ENCODE results near the gene FBXO11. TPM values are rescaled to one million over a fixed set of nuclear protein-coding genes. Genes with fewer than 3 reads are reported as not detected.
A peak's percentile ranks its signal among the peaks of the same experiment; 100 is the strongest.

Gene FBXO11
- 57.9 to 58.7 TPM (median 58.1 TPM) in 3 replicates for total RNA-seq
- long read RNA-seq, full-length matches to known transcripts, result 12 of 34 reads
- long read RNA-seq, partial matches to known transcripts, result 6 of 34 reads
- long read RNA-seq, other reads (novel, unspliced or antisense), result 16 of 34 reads

DNA sequence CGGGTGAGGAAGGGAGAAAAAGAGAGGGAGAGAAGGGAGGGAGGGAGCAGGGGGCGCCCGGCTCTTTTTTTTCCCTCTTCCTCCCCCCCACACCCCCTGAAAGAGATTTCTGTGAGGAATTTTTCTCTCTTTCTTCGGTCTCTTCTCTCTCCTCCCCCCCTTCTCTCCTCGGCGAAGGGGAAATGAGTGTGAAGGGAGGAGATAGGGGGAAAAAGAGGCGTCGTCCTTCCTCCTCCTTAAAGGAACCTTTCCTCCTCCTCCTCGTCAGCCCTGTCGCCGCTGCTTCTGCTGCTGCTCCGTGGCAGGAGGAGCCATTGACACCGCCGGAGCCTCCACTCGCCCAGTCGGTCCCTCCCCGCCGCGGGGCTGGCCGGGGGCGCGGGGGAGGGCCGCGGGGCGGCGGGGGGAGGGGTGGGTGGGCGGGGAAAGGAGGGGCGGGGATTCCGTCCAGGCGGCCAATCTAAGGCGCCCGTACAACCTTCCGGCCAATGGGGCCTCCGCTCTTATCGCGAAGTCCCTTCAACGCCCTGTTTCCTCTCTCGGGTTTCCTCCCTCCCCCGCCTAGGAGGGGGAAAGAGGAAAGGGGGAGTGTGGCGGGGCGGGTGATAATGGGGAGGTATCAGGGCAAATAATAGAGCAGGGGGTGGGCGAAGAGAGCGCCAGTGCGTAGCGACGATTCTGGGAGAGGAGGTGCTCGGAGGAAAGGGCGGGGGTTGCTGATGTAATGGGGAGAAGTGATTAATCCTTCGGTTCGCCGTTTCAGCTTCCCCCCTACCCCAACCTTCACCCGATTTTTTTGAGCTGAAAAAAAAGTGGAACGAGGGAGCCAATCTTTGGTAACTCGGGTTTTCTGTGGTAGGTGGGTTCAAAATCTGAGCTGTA is at the start of gene FBXO11:
Gene FBXO11 (minus strand): TSS at position 342 of the 882 bp plus-strand sequence. CDS start 778 bp downstream, outside the sequence.
- peak; percentile 87 for TF ChIP-seq CTCF (IDR thresholded peaks at IDR 0.05)
- H3K9me3 Mint-ChIP-seq (ENCODE audit: low read depth), result no peaks in the 10 kb centered on the region

GRCh38 chr2:47950340-47951301 is 44.3 kb upstream of the FBXO11 start:
- DNase-seq (ENCODE audit: low spot score), result no peak
- H3K27ac Mint-ChIP-seq (ENCODE audit: unreplicated experiment), result no peak overlapping the region
- TF ChIP-seq CTCF (IDR thresholded peaks at IDR 0.05), result no peak

More for the DNA sequence above, at the start of gene FBXO11:
- H3K4me3 Mint-ChIP-seq (ENCODE audit: unreplicated experiment), result peak within 1 kb of the TSS; percentile 85
- H3K4me1 Mint-ChIP-seq (ENCODE audit: low read depth), result peaks cover 33% of the 10 kb centered on the region
- H3K27ac Mint-ChIP-seq (ENCODE audit: unreplicated experiment), result peak within 1 kb of the TSS; percentile 98
- H3K27me3 Mint-ChIP-seq (ENCODE audit: low read depth), result no peaks in the 10 kb centered on the region
- peak; percentile 95 for DNase-seq (ENCODE audit: low spot score)
- no peaks in the 10 kb centered on the region for H3K36me3 Mint-ChIP-seq (ENCODE audit: low read depth)

GRCh38 chr2:47946593-47946992 is 40.3 kb upstream of the FBXO11 start:
- no peak for DNase-seq (ENCODE audit: low spot score)
- no peaks in the 10 kb centered on the region for H3K9me3 Mint-ChIP-seq (ENCODE audit: low read depth)
- no peak for TF ChIP-seq CTCF (IDR thresholded peaks at IDR 0.05)
- no peak overlapping the region for H3K4me3 Mint-ChIP-seq (ENCODE audit: unreplicated experiment)
- peaks cover 4% of the 10 kb centered on the region for H3K27me3 Mint-ChIP-seq (ENCODE audit: low read depth)
- H3K4me1 Mint-ChIP-seq (ENCODE audit: low read depth), result no peaks in the 10 kb centered on the region
- H3K27ac Mint-ChIP-seq (ENCODE audit: unreplicated experiment), result no peak overlapping the region
- H3K36me3 Mint-ChIP-seq (ENCODE audit: low read depth), result no peaks in the 10 kb centered on the region

More at GRCh38 chr2:47950340-47951301, 44.3 kb upstream of the FBXO11 start:
- Mint-ChIP-seq H3K27me3 (ENCODE audit: low read depth) (peaks cover 9% of the 10 kb centered on the region), H3K9me3 (ENCODE audit: low read depth) (no peaks in the 10 kb centered on the region), H3K4me1 (ENCODE audit: low read depth) (no peaks in the 10 kb centered on the region), H3K36me3 (ENCODE audit: low read depth) (no peaks in the 10 kb centered on the region), H3K4me3 (ENCODE audit: unreplicated experiment) (no peak overlapping the region)

- no peak overlapping the region for H3K27ac Mint-ChIP-seq (ENCODE audit: unreplicated experiment)
- H3K36me3 Mint-ChIP-seq (ENCODE audit: low read depth), result no peaks in the 10 kb centered on the region
- no peaks in the 10 kb centered on the region for H3K4me1 Mint-ChIP-seq (ENCODE audit: low read depth)
- no peak overlapping the region for H3K4me3 Mint-ChIP-seq (ENCODE audit: unreplicated experiment)
- DNase-seq (ENCODE audit: low spot score), result no peak
- H3K9me3 Mint-ChIP-seq (ENCODE audit: low read depth), result no peaks in the 10 kb centered on the region
- H3K27me3 Mint-ChIP-seq (ENCODE audit: low read depth), result peaks cover 9% of the 10 kb centered on the region
- no peak for TF ChIP-seq CTCF (IDR thresholded peaks at IDR 0.05)
Observed at GRCh38 chr2:47945046-47945781, 38.9 kb upstream of the FBXO11 start.

All from chondrocyte (in vitro differentiated cells).